GM13977 (cell line): Measurements from ENCODE around the gene CACNA2D1.

Experiments used
- DNase-seq: peaks from one replicate; pipeline ENCODE4 v3.0.0; 2012; ENCODE audit warnings: low spot score
- CTCF ChIP-seq: IDR thresholded peaks from 2 replicates; pipeline ENCODE4 v1.5.1; 2012; ENCODE audit warnings: mild to moderate bottlenecking, control low read depth; ENCODE audit not compliant: insufficient read depth; ENCODE audit errors: extremely low read depth, missing control alignments
- in situ Hi-C: fragments of 300-500 bp; cut with MboI; formaldehyde crosslinking; loops from one replicate; pipeline ENCODE4 v1.12.0; 2022; ENCODE audit warnings: low sequenced_read_pairs, low pct_unique_long_range_greater_than_20kb, mixed read lengths, inconsistent platforms; ENCODE audit not compliant: unreplicated experiment

CACNA2D1 gene

GRCh38 chr7:82446897-82447296, 3.3 kb upstream of the CACNA2D1 start:
- in situ Hi-C loops = no loop called here
- no peak for TF ChIP-seq CTCF
- no peak for DNase-seq

- DNase-seq = no peak
- TF ChIP-seq CTCF = no peak
- in situ Hi-C loops = no loop called here
These were observed 1.7 kb upstream of the CACNA2D1 start for GRCh38 chr7:82445271-82445670.

GRCh38 chr7:82444220-82444909, 788 bp upstream of the CACNA2D1 start:
- in situ Hi-C loops = no loop called here
- no peak for DNase-seq
- no peak for TF ChIP-seq CTCF

- TF ChIP-seq CTCF = no peak
- in situ Hi-C loops = no loop called here
- DNase-seq = peak; percentile 43
These were observed 486 bp downstream of the CACNA2D1 start for GRCh38 chr7:82443036-82443546.

- DNase-seq = no peak
- no peak for TF ChIP-seq CTCF
- in situ Hi-C loops = no loop called here
These were observed 1.0 kb downstream of the CACNA2D1 start for GRCh38 chr7:82442492-82443035.

- in situ Hi-C loops = no loop called here
- no peak for DNase-seq
- no peak for TF ChIP-seq CTCF
These were observed 1.7 kb downstream of the CACNA2D1 start for GRCh38 chr7:82441669-82442478.
